Heart left ventricle (tissue), 13 donors: ENCODE data around the gene IDUA.

Experiments
- CTCF ChIP-seq, 12 donors: fragments of 200-600 bp; sonication (generic) in 4 of 12; IDR thresholded peaks; one replicate each; pipeline versions ENCODE4 v1.5.0 to v1.8.0; 2018 to 2022; ENCODE audit warnings: antibody characterized with exemption in 12 of 12, mild to moderate bottlenecking in 5 of 12
- POLR2A ChIP-seq, 2 donors: fragments of 450-650 bp; IDR thresholded peaks; one replicate each; pipeline ENCODE4 v1.6.1; 2017; ENCODE audit warnings: antibody characterized with exemption in 2 of 2, mild to moderate bottlenecking in 2 of 2, moderate library complexity in 2 of 2
- donor health status: ischemic (EF 13 %, LVEDD 7.1; RV severe dilation, severe dysfunction).
- donor health status: DM: no; HTN: yes; CAD: no.
- donor health status: DM: no; HTN: no; CAD: no.
- donor health status: ischemic (EF 25% LVEDD 6.9; RV normal size, moderate dysfunction).
- donor health status: ischemic (EF 25% LVEDD 5.7; RV mildly dilated, moderate dysfunction).
- donor health status: ischemic (EF 35%, LVEDD 5.7; RV mildly dilated, moderate dysfunction).
- donor health status: nonischemic (EF 11% LVEDD 7.7; RV severe dilation, severe dysfunction).
- donor health status: DM: yes; HTN: yes; CAD: no.
- donor health status: PGD.
- donor health status: ischemic (EF 29% LVEDD 5.4; RV normal size, mild dysfunction).
- donor health status: nonischemic (EF 23%, LVEDD 6.1; RV moderate dilation, normal function).

GRCh38 chr4:1027915-1028238, 41.0 kb downstream of the IDUA start:
- TF ChIP-seq POLR2A (IDR thresholded peaks at IDR 0.05) (no peak), CTCF (IDR thresholded peaks at IDR 0.05) (no peak)
